GM23338 (cell line): ENCODE measurements around the gene TTC33. TPM values are rescaled to one million over a fixed set of nuclear protein-coding genes. Genes with fewer than 3 reads are reported as not detected.

ENCODE experiments used
- ATAC-seq: fragments of 200-7000 bp; cut with Tn5 transposase; 3 replicates; pipeline ENCODE4 v1.9.1; 2020
- DNase-seq: peaks from one replicate; pipeline ENCODE4 v3.0.0-alpha.2; 2015; ENCODE audit warnings: low spot score
- H2AFZ ChIP-seq: fragments of 200-600 bp; sonication (generic); 2 replicates; pipeline ENCODE4 v1.8.0; 2016; ENCODE audit warnings: antibody characterized with exemption, mild to moderate bottlenecking, moderate library complexity
- H3F3A ChIP-seq: fragments of 200-600 bp; sonication (generic); replicated peaks from 2 replicates; pipeline ENCODE4 v1.8.0; 2017; ENCODE audit warnings: antibody characterized with exemption, mixed run types, low read depth
- H3K27ac ChIP-seq: fragments of 200-600 bp; sonication (generic); 2 replicates; pipeline ENCODE4 v1.6.1; 2016; ENCODE audit warnings: low read depth
- H3K27me3 ChIP-seq: fragments of 200-600 bp; sonication (generic); 2 replicates; pipeline ENCODE4 v1.8.0; 2016; ENCODE audit warnings: mild to moderate bottlenecking, mixed run types, moderate library complexity; ENCODE audit not compliant: insufficient read depth
- H3K36me3 ChIP-seq: fragments of 200-600 bp; sonication (generic); 2 replicates; pipeline ENCODE4 v1.8.0; 2016; ENCODE audit warnings: mild to moderate bottlenecking; ENCODE audit not compliant: insufficient read depth
- H3K4me1 ChIP-seq: fragments of 200-600 bp; sonication (generic); 2 replicates; pipeline ENCODE4 v1.8.0; 2016; ENCODE audit warnings: mild to moderate bottlenecking, moderate library complexity; ENCODE audit not compliant: insufficient read depth
- H3K4me2 ChIP-seq: fragments of 200-600 bp; sonication (generic); 2 replicates; pipeline ENCODE4 v1.7.1; 2017; ENCODE audit warnings: mixed run types
- H3K4me3 ChIP-seq: fragments of 200-600 bp; sonication (generic); 2 replicates; pipeline ENCODE4 v1.6.1; 2016; ENCODE audit warnings: mixed run types
- H3K79me2 ChIP-seq: fragments of 200-600 bp; sonication (generic); replicated peaks from 2 replicates; pipeline ENCODE4 v1.8.0; 2017; ENCODE audit warnings: mild to moderate bottlenecking; ENCODE audit not compliant: insufficient read depth
- H3K9me2 ChIP-seq: fragments of 200-600 bp; sonication (generic); 2 replicates; pipeline ENCODE4 v1.8.0; 2017; ENCODE audit not compliant: insufficient read depth
- H4K20me1 ChIP-seq: fragments of 200-600 bp; sonication (generic); replicated peaks from 2 replicates; pipeline ENCODE4 v1.8.0; 2017; ENCODE audit warnings: mild to moderate bottlenecking; ENCODE audit not compliant: insufficient read depth
- H3K27ac Mint-ChIP-seq: 2 replicates; pipeline ENCODE4 v1.8.0; 2020; ENCODE audit warnings: inconsistent platforms, mild to moderate bottlenecking, moderate library complexity, mixed read lengths
- H3K27me3 Mint-ChIP-seq: 3 replicates; pipeline ENCODE4 v1.8.0; 2022; ENCODE audit warnings: low read depth, mild to moderate bottlenecking, moderate library complexity, mixed read lengths, inconsistent platforms; ENCODE audit not compliant: insufficient read depth, poor library complexity
- H3K36me3 Mint-ChIP-seq: 3 replicates; pipeline ENCODE4 v1.8.0; 2021; ENCODE audit warnings: low read depth, mild to moderate bottlenecking, inconsistent platforms, moderate library complexity, mixed read lengths
- H3K4me1 Mint-ChIP-seq: 3 replicates; pipeline ENCODE4 v1.8.0; 2020; ENCODE audit warnings: mild to moderate bottlenecking, inconsistent platforms, mixed read lengths
- H3K4me3 Mint-ChIP-seq: 3 replicates; pipeline ENCODE4 v1.8.0; 2021; ENCODE audit warnings: moderate library complexity, mild to moderate bottlenecking, inconsistent platforms, mixed read lengths
- H3K9me3 Mint-ChIP-seq: 3 replicates; pipeline ENCODE4 v1.8.0; 2020; ENCODE audit warnings: moderate library complexity, mild to moderate bottlenecking, inconsistent platforms, mixed read lengths
- CREB1 ChIP-seq: fragments of 250-450 bp; sonication (Bioruptor Pico); IDR thresholded peaks from 2 replicates; pipeline ENCODE4 v1.5.0; 2020; ENCODE audit warnings: low read depth, mild to moderate bottlenecking, moderate library complexity
- CTCF ChIP-seq, 2 experiments: fragments of 200-600 bp in 1 of 2; sonication (generic) in 1 of 2; conservative IDR thresholded peaks; 2 replicates each; pipeline versions ENCODE4 v1.5.1 to v1.6.1; 2016 to 2017; ENCODE audit warnings: antibody characterized with exemption in 2 of 2, low read depth in 2 of 2, mild to moderate bottlenecking in 2 of 2, moderate library complexity in 1 of 2
- ETS1 ChIP-seq: IDR thresholded peaks from 2 replicates; pipeline ENCODE4 v1.6.1; 2016; ENCODE audit warnings: antibody characterized with exemption
- EZH2 ChIP-seq: fragments of 200-600 bp; sonication (generic); IDR thresholded peaks from one replicate; pipeline ENCODE4 v1.8.0; 2017; ENCODE audit warnings: antibody characterized with exemption, mild to moderate bottlenecking, low read depth; ENCODE audit not compliant: unreplicated experiment
- JUNB ChIP-seq: IDR thresholded peaks from one replicate; pipeline ENCODE4 v1.6.1; 2016; ENCODE audit warnings: antibody characterized with exemption; ENCODE audit not compliant: unreplicated experiment
- NANOG ChIP-seq: IDR thresholded peaks from 2 replicates; pipeline ENCODE4 v1.6.1; 2016; ENCODE audit warnings: antibody characterized with exemption, borderline replicate concordance
- POLR2AphosphoS5 ChIP-seq: IDR thresholded peaks from 2 replicates; pipeline ENCODE4 v1.6.1; 2016; ENCODE audit warnings: antibody characterized with exemption, low read depth
- REST ChIP-seq: IDR thresholded peaks from one replicate; pipeline ENCODE4 v1.6.1; 2018; ENCODE audit warnings: antibody characterized with exemption; ENCODE audit not compliant: unreplicated experiment
- ZNF114 ChIP-seq: fragments of 250-450 bp; sonication (Bioruptor Pico); IDR thresholded peaks from 2 replicates; pipeline ENCODE4 v1.5.0; 2020; ENCODE audit warnings: mild to moderate bottlenecking, moderate library complexity
- ZNF331 ChIP-seq: fragments of 250-450 bp; sonication (Bioruptor Pico); IDR thresholded peaks from 2 replicates; pipeline ENCODE4 v1.5.0; 2020; ENCODE audit warnings: low read depth, mild to moderate bottlenecking, moderate library complexity
- polyA plus RNA-seq: library from polyadenylated mRNA; unstranded; fragments of >200 nt; fragmentation: Nextera tagmentation; extraction: Ambion mirVana; gene quantifications from 2 replicates; pipeline ENCODE4 v1.2.1, GENCODE V29; 2016
- total RNA-seq: library from RNA; depleted of rRNA; stranded (reverse); fragments of >200 nt; shearing (Covaris generic); gene quantifications from 2 replicates; pipeline ENCODE4 v1.2.3, GENCODE V29; 2014

TTC33 gene
- total and polyA plus RNA-seq, 2 experiments from 2014 or later = 4.1 to 11.5 TPM

GRCh38 chr5:40547994-40548575 is 207.7 kb downstream of the TTC33 start (continued):
- no peak for TF ChIP-seq CTCF (conservative IDR thresholded peaks at IDR 0.05; ENCODE audit: low read depth in 2 of 2)

- Histone ChIP-seq H3K4me3 (no peak overlapping the region), H3K4me2 (no peak overlapping the region), H3K27me3 (no peaks in the 10 kb centered on the region), H3K27ac (no peak overlapping the region), H4K20me1 (no peaks in the 10 kb centered on the region), H3F3A (no peaks in the 10 kb centered on the region), H2AFZ (no peak overlapping the region), H3K79me2 (no peaks in the 10 kb centered on the region), H3K36me3 (no peaks in the 10 kb centered on the region), H3K9me2 (no peaks in the 10 kb centered on the region), H3K4me1 (no peaks in the 10 kb centered on the region)
- no peak for ATAC-seq
- Mint-ChIP-seq H3K27ac (no peak overlapping the region), H3K36me3 (no peaks in the 10 kb centered on the region), H3K4me3 (no peak overlapping the region), H3K4me1 (no peaks in the 10 kb centered on the region), H3K9me3 (no peaks in the 10 kb centered on the region), H3K27me3 (no peaks in the 10 kb centered on the region)
- DNase-seq = no peak
- no peak for TF ChIP-seq JUNB
- no peak for TF ChIP-seq NANOG
- TF ChIP-seq CTCF (conservative IDR thresholded peaks at IDR 0.05; ENCODE audit: low read depth in 2 of 2) = no peak
- no peak for TF ChIP-seq ZNF331 (CRISPR knock-in tag)
- no peak for TF ChIP-seq REST
- TF ChIP-seq CREB1 (CRISPR knock-in tag) = no peak
- no peak for TF ChIP-seq ZNF114
- TF ChIP-seq ETS1 = no peak
- TF ChIP-seq POLR2AphosphoS5 = no peak
- TF ChIP-seq EZH2 = no peak
These were observed 208.2 kb downstream of the TTC33 start for GRCh38 chr5:40547557-40547956.
